ENCODE measurements around the gene MEGF6. TPM values are rescaled to one million over a fixed set of nuclear protein-coding genes. Genes with fewer than 3 reads are reported as not detected.
A peak's percentile ranks its signal among the peaks of the same experiment; 100 is the strongest.

Gene MEGF6
- total RNA-seq, 1 experiment from 2014 or later: 21.3 TPM

DNA sequence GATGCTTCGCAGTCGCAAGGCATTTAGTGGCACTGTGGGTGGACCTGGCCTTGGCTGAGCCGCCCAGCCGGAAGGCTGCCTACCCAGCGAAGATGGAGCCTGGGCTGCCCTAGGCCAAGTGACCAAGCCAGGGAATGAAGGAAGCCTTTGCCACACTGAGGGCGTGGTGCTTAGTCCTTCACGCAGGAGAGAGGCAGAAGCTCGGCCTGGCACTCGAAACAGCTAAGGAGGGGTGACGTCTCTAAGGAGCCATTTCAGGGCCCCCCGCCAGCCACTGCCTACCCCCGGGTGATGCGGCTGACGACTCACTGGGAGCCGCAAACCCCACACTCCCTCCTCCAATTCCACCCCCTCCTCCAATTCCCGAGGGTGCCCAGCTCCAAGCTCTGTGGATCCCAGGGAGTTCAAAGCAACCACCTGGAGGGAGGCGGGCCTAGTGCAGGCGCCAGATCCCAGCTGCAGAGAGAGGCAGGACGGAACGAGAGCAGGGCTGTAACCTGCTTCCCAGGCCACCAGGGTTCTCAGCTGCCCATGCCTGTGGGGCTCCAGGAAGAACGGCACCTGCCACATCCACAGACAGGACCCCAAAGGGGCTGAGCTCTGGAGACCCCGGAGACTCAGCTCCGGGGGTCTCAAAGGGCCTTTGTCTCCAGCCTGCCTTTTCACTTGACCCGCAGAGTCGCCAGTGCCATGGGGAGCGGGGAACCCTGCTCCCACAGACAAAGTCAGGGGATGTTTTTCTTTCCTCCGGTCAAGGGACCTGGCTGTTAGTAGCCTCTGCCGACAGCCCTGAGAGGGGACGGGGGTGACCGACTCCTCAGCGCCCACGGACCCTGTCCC is 81.0 kb downstream of the MEGF6 start:
- peak; percentile 54 for DNase-seq
- no CpG with 5 or more reads among the region's 32 CpGs for WGBS (ENCODE audit: extremely low coverage, insufficient read length, low lambda C conversion rate)

More for the DNA sequence above, 81.0 kb downstream of the MEGF6 start:
- H3T11ph ChIP-seq (ENCODE audit: low read length): no peak overlapping the region
- H2AFZ ChIP-seq (ENCODE audit: low read length): no peak overlapping the region
- no peak overlapping the region for H4K5ac ChIP-seq (ENCODE audit: insufficient read length, low read depth, low read length)
- H2BK120ac ChIP-seq (ENCODE audit: low read depth, low read length, poor library complexity, severe bottlenecking): no peak overlapping the region
- H2BK20ac ChIP-seq (ENCODE audit: low read depth, low read length, poor library complexity, severe bottlenecking): no peak overlapping the region
- no peaks in the 10 kb centered on the region for H3K79me1 ChIP-seq (ENCODE audit: insufficient read depth, low read depth, low read length, poor library complexity, severe bottlenecking)
- TF ChIP-seq, protein P1, sequence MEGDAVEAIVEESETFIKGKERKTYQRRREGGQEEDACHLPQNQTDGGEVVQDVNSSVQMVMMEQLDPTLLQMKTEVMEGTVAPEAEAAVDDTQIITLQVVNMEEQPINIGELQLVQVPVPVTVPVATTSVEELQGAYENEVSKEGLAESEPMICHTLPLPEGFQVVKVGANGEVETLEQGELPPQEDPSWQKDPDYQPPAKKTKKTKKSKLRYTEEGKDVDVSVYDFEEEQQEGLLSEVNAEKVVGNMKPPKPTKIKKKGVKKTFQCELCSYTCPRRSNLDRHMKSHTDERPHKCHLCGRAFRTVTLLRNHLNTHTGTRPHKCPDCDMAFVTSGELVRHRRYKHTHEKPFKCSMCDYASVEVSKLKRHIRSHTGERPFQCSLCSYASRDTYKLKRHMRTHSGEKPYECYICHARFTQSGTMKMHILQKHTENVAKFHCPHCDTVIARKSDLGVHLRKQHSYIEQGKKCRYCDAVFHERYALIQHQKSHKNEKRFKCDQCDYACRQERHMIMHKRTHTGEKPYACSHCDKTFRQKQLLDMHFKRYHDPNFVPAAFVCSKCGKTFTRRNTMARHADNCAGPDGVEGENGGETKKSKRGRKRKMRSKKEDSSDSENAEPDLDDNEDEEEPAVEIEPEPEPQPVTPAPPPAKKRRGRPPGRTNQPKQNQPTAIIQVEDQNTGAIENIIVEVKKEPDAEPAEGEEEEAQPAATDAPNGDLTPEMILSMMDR (conservative IDR thresholded peaks at IDR 0.05): 0 out of 3 replicates have a peak, but pooled peaks have one; percentile 27
- H3K23me2 ChIP-seq (ENCODE audit: insufficient read length, low read depth, low read length, poor library complexity, severe bottlenecking): peaks cover 3% of the 10 kb centered on the region
- H3K27me3 Mint-ChIP-seq (ENCODE audit: low read depth): peaks cover 41% of the 10 kb centered on the region
- H3K27me3 ChIP-seq (ENCODE audit: insufficient read depth, low read length): no peaks in the 10 kb centered on the region; the same call in 1 of the 2 replicates
- H3K56ac ChIP-seq (ENCODE audit: insufficient read length, low read depth, low read length): no peak overlapping the region
- peak overlapping the region; percentile 34 for H3K4me2 ChIP-seq (ENCODE audit: insufficient read depth, insufficient read length, low read length)
- no peaks in the 10 kb centered on the region for H3K79me2 ChIP-seq (ENCODE audit: insufficient read depth, low read length)
- H3K9me3 ChIP-seq (ENCODE audit: control insufficient read depth, low read depth, low read length): no peaks in the 10 kb centered on the region
- H3K9me3 Mint-ChIP-seq: no peaks in the 10 kb centered on the region; a peak in 1 of 5 replicates
- H3K9ac ChIP-seq (ENCODE audit: extremely low read depth, insufficient read length, low read length): no peak overlapping the region
- H3K36me3 Mint-ChIP-seq (ENCODE audit: insufficient read depth in 1 of 3, low read depth in 3 of 3): no peaks in the 10 kb centered on the region; a peak in 3 of 7 replicates
- no peak overlapping the region for H3K23ac ChIP-seq (ENCODE audit: insufficient read length, low read depth, low read length)
- H4K8ac ChIP-seq (replicated peaks; ENCODE audit: insufficient read length, low read depth, low read length): no peak overlapping the region
- H3K4me3 Mint-ChIP-seq: peak overlapping the region; percentile 59 to 77
- H3K4me1 ChIP-seq (ENCODE audit: insufficient read depth, low read length): no peaks in the 10 kb centered on the region; the same call in 1 of the 2 replicates
- H3K27ac Mint-ChIP-seq: no peak overlapping the region
- H2BK5ac ChIP-seq (ENCODE audit: insufficient read length, low read length): no peak overlapping the region
- H3K14ac ChIP-seq (ENCODE audit: insufficient read depth, low read length): no peak overlapping the region
- H4K20me1 ChIP-seq (ENCODE audit: control insufficient read depth, insufficient read depth, insufficient read length): no peaks in the 10 kb centered on the region
- H3K4me1 Mint-ChIP-seq: peaks cover 8 to 24% of the 10 kb centered on the region in 2 experiments
- H2AK5ac ChIP-seq (ENCODE audit: insufficient read length, low read length): no peak overlapping the region
- no peak overlapping the region for H2BK15ac ChIP-seq (ENCODE audit: low read depth, low read length)
- no peak overlapping the region for H2BK12ac ChIP-seq (ENCODE audit: insufficient read length, low read depth, low read length)
- H4K91ac ChIP-seq (ENCODE audit: insufficient read length, low read depth, low read length): no peak overlapping the region
- no peak overlapping the region for H3K27ac ChIP-seq (ENCODE audit: insufficient read length, low read depth, low read length)
- no peak overlapping the region for H3K4ac ChIP-seq (ENCODE audit: low read depth, low read length)
- no peak overlapping the region for H3K18ac ChIP-seq (ENCODE audit: insufficient read length, low read depth, low read length)
